DMS53 (cell line): ENCODE results near the gene PDE5A.
"Not testable (repeated sequence)": the region's sequence is repeated elsewhere in the genome, so short reads cannot be mapped to it uniquely, and the experiment has no call there.

Source experiments
- DNase-seq: peaks from one replicate; lab custom pipeline; 2025; lab: John Stamatoyannopoulos, UW

Gene PDE5A

GRCh38 chr4:119518915-119519410 lies 109.6 kb downstream of the PDE5A start:
- DNase-seq: no peak

- DNase-seq: no peak
These were observed 110.2 kb downstream of the PDE5A start for GRCh38 chr4:119518230-119518892.

- DNase-seq: no peak
These were observed 111.0 kb downstream of the PDE5A start for GRCh38 chr4:119517361-119518229.

GRCh38 chr4:119512398-119512797 lies 116.2 kb downstream of the PDE5A start:
- no peak for DNase-seq

GRCh38 chr4:119510395-119511149 lies 118.0 kb downstream of the PDE5A start:
- no peak for DNase-seq

- no peak for DNase-seq
These were observed 120.3 kb downstream of the PDE5A start for GRCh38 chr4:119508281-119508680.

- no peak for DNase-seq
These were observed 121.8 kb downstream of the PDE5A start for GRCh38 chr4:119506806-119507205.

- DNase-seq: no peak
These were observed 124.0 kb downstream of the PDE5A start for GRCh38 chr4:119504616-119505015.

- no peak for DNase-seq
These were observed 126.9 kb downstream of the PDE5A start for GRCh38 chr4:119501740-119502139.

- peak; percentile 69 for DNase-seq
These were observed 130.1 kb downstream of the PDE5A start for GRCh38 chr4:119498527-119498926.

GRCh38 chr4:119493886-119494285 lies 134.7 kb downstream of the PDE5A start:
- DNase-seq: no peak

GRCh38 chr4:119493419-119493818 lies 135.2 kb downstream of the PDE5A start:
- peak; percentile 46 for DNase-seq

- DNase-seq: peak; percentile 55
These were observed 138.3 kb downstream of the PDE5A start for GRCh38 chr4:119490335-119490734.

- DNase-seq: no peak
These were observed 139.3 kb downstream of the PDE5A start for GRCh38 chr4:119489305-119489704.

GRCh38 chr4:119480331-119480730 lies 148.3 kb downstream of the PDE5A start:
- no peak for DNase-seq

GRCh38 chr4:119479835-119480234 lies 148.8 kb downstream of the PDE5A start:
- DNase-seq: no peak

- DNase-seq: no peak
These were observed 149.3 kb downstream of the PDE5A start for GRCh38 chr4:119479180-119479808.

- peak; percentile 92 for DNase-seq
These were observed 150.0 kb downstream of the PDE5A start for GRCh38 chr4:119478446-119479179.

- DNase-seq: no peak
These were observed 151.1 kb downstream of the PDE5A start for GRCh38 chr4:119477412-119478053.

- no peak for DNase-seq
These were observed 157.3 kb downstream of the PDE5A start for GRCh38 chr4:119471259-119471658.

- DNase-seq: not testable (repeated sequence)
These were observed 157.9 kb downstream of the PDE5A start for GRCh38 chr4:119470737-119471063.
